NCI-H2107 treated with DMSO at 0.1 percent for 48 hours (cell line): ENCODE results near the gene CAPN13.

ENCODE experiments used
- DNase-seq: peaks from one replicate; lab custom pipeline; 2025; ENCODE audit not compliant: unreplicated experiment; lab: John Stamatoyannopoulos, UW

Gene CAPN13

GRCh38 chr2:30807249-30807648, at the start of gene CAPN13:
Gene CAPN13, minus strand, starts transcription at chr2:30807446. Its CDS starts 20,121 bp downstream, at chr2:30787325.
- no peak for DNase-seq

- no peak for DNase-seq
Observed at GRCh38 chr2:30847841-30848240, 40.6 kb upstream of the CAPN13 start.

- no peak for DNase-seq
Observed at GRCh38 chr2:30847329-30847728, 40.1 kb upstream of the CAPN13 start.

GRCh38 chr2:30828586-30828985, 21.3 kb upstream of the CAPN13 start:
- no peak for DNase-seq

GRCh38 chr2:30826916-30827315, 19.7 kb upstream of the CAPN13 start:
- DNase-seq = no peak

- DNase-seq = no peak
Observed at GRCh38 chr2:30826481-30826880, 19.2 kb upstream of the CAPN13 start.

GRCh38 chr2:30823452-30823851, 16.2 kb upstream of the CAPN13 start:
- DNase-seq = no peak

GRCh38 chr2:30821960-30822359, 14.7 kb upstream of the CAPN13 start:
- no peak for DNase-seq

GRCh38 chr2:30820381-30821055, 13.3 kb upstream of the CAPN13 start:
- no peak for DNase-seq

GRCh38 chr2:30809938-30810337, 2.7 kb upstream of the CAPN13 start:
- DNase-seq = no peak

- DNase-seq = no peak
Observed at GRCh38 chr2:30808695-30809094, 1.4 kb upstream of the CAPN13 start.

GRCh38 chr2:30803281-30803680, 4.0 kb downstream of the CAPN13 start:
- no peak for DNase-seq

GRCh38 chr2:30802611-30803010, 4.6 kb downstream of the CAPN13 start:
- DNase-seq = no peak

GRCh38 chr2:30801821-30802455, 5.3 kb downstream of the CAPN13 start:
- DNase-seq = no peak

GRCh38 chr2:30800159-30800558, 7.1 kb downstream of the CAPN13 start:
- no peak for DNase-seq

- DNase-seq = no peak
Observed at GRCh38 chr2:30799366-30799765, 7.9 kb downstream of the CAPN13 start.

- no peak for DNase-seq
Observed at GRCh38 chr2:30798536-30798991, 8.7 kb downstream of the CAPN13 start.

- DNase-seq = no peak
Observed at GRCh38 chr2:30797381-30798015, 9.7 kb downstream of the CAPN13 start.

GRCh38 chr2:30796699-30797098, 10.5 kb downstream of the CAPN13 start:
- no peak for DNase-seq

GRCh38 chr2:30792521-30792920, 14.7 kb downstream of the CAPN13 start:
- no peak for DNase-seq

- no peak for DNase-seq
Observed at GRCh38 chr2:30790879-30791278, 16.4 kb downstream of the CAPN13 start.

- no peak for DNase-seq
Observed at GRCh38 chr2:30789670-30790210, 17.5 kb downstream of the CAPN13 start.
